HepG2 (cell line): ENCODE results near the gene MRPL20. TPM values are rescaled to one million over a fixed set of nuclear protein-coding genes. Genes with fewer than 3 reads are reported as not detected.
A peak's percentile ranks its signal among the peaks of the same experiment; 100 is the strongest.

Experiments
- ARID4A ChIP-seq: sonication (generic); formaldehyde crosslinking; IDR thresholded peaks from 2 replicates; pipeline ENCODE4 v1.5.0; 2020; ENCODE audit warnings: mild to moderate bottlenecking, missing genetic modification reagents, borderline replicate concordance
- ARNT2 ChIP-seq: sonication (generic); formaldehyde crosslinking; IDR thresholded peaks from 2 replicates; pipeline ENCODE4 v1.8.0; 2022; ENCODE audit warnings: mild to moderate bottlenecking, low read depth, missing genetic modification reagents, moderate library complexity
- CBX1 ChIP-seq: IDR thresholded peaks from one replicate; pipeline ENCODE4 v1.6.1; 2016; ENCODE audit warnings: antibody characterized with exemption, low read depth
- CSRNP1 ChIP-seq: sonication (generic); formaldehyde crosslinking; IDR thresholded peaks from 2 replicates; pipeline ENCODE4 v1.8.1; 2023; ENCODE audit warnings: mild to moderate bottlenecking, missing genetic modification reagents
- ERF ChIP-seq: IDR thresholded peaks from 2 replicates; pipeline ENCODE4 v1.6.1; 2018; ENCODE audit warnings: missing biosample characterization, missing genetic modification reagents
- ETV5 ChIP-seq: IDR thresholded peaks from 2 replicates; pipeline ENCODE4 v1.6.1; 2018; ENCODE audit warnings: missing biosample characterization, missing genetic modification reagents, inconsistent platforms, borderline replicate concordance
- FOXA1 ChIP-seq, 2 experiments: fragments of 450-650 bp in 1 of 2; sonication (generic) in 1 of 2; formaldehyde crosslinking in 1 of 2; IDR thresholded peaks; 2 replicates each; pipeline versions ENCODE4 v1.4.0 to v1.6.1; 2016 to 2020; ENCODE audit warnings: missing genetic modification reagents in 1 of 2
- GATAD1 ChIP-seq: IDR thresholded peaks from 2 replicates; pipeline ENCODE4 v1.6.1; 2016; ENCODE audit warnings: missing genetic modification reagents, missing compliant biosample characterization
- KLF6 ChIP-seq: IDR thresholded peaks from 2 replicates; pipeline ENCODE4 v1.8.0; 2016; ENCODE audit warnings: missing biosample characterization, missing genetic modification reagents
- MIXL1 ChIP-seq: IDR thresholded peaks from 2 replicates; pipeline ENCODE4 v1.6.1; 2016
- MXD4 ChIP-seq: IDR thresholded peaks from 2 replicates; pipeline ENCODE4 v1.6.1; 2016; ENCODE audit warnings: mild to moderate bottlenecking, missing biosample characterization, missing genetic modification reagents
- NFKBIZ ChIP-seq: IDR thresholded peaks from 2 replicates; pipeline ENCODE4 v1.6.1; 2018; ENCODE audit warnings: missing genetic modification reagents, missing compliant biosample characterization
- NR2F1 ChIP-seq, 2 experiments: fragments of 450-650 bp in 1 of 2; formaldehyde crosslinking in 1 of 2; IDR thresholded peaks; 2 replicates each; pipeline versions ENCODE4 v1.5.0 to v1.6.1; 2016 to 2020; ENCODE audit warnings: mild to moderate bottlenecking in 1 of 2, missing compliant biosample characterization in 1 of 2, missing genetic modification reagents in 1 of 2, moderate library complexity in 1 of 2
- PHF5A ChIP-seq: IDR thresholded peaks from one replicate; pipeline ENCODE4 v1.6.1; 2018; ENCODE audit warnings: low read depth, missing genetic modification reagents; ENCODE audit not compliant: unreplicated experiment
- SOX6 ChIP-seq, 2 experiments: fragments of 450-650 bp in 1 of 2; sonication (generic) in 1 of 2; formaldehyde crosslinking in 1 of 2; IDR thresholded peaks; 2 replicates each; pipeline versions ENCODE4 v1.4.0 to v1.6.1; 2017 to 2020; ENCODE audit warnings: antibody characterized with exemption in 1 of 2, mild to moderate bottlenecking in 1 of 2, missing genetic modification reagents in 1 of 2
- TCF7 ChIP-seq: sonication (generic); IDR thresholded peaks from 2 replicates; pipeline ENCODE4 v1.6.1; 2016; ENCODE audit warnings: antibody characterized with exemption, low read depth
- TFAP4 ChIP-seq: sonication (generic); IDR thresholded peaks from 2 replicates; pipeline ENCODE4 v1.6.1; 2016; ENCODE audit warnings: low read depth, borderline replicate concordance
- ZBTB8A ChIP-seq: sonication (generic); formaldehyde crosslinking; IDR thresholded peaks from 2 replicates; pipeline ENCODE4 v1.4.0; 2020; ENCODE audit warnings: mild to moderate bottlenecking, low read depth, missing genetic modification reagents, borderline replicate concordance
- ZNF224 ChIP-seq: sonication (generic); formaldehyde crosslinking; IDR thresholded peaks from 2 replicates; pipeline ENCODE4 v1.5.0; 2020; ENCODE audit warnings: mild to moderate bottlenecking, missing genetic modification reagents
- ZNF552 ChIP-seq: sonication (generic); formaldehyde crosslinking; IDR thresholded peaks from 2 replicates; pipeline ENCODE4 v1.9.0; 2022; ENCODE audit warnings: missing genetic modification reagents, mild to moderate bottlenecking, borderline replicate concordance
- ZNF703 ChIP-seq: sonication (generic); formaldehyde crosslinking; IDR thresholded peaks from 2 replicates; pipeline ENCODE4 v1.5.1; 2020; ENCODE audit warnings: missing genetic modification reagents, mild to moderate bottlenecking, moderate library complexity, borderline replicate concordance
- ZSCAN21 ChIP-seq: sonication (generic); formaldehyde crosslinking; IDR thresholded peaks from 2 replicates; pipeline ENCODE4 v1.8.0; 2022; ENCODE audit warnings: mild to moderate bottlenecking, missing genetic modification reagents, moderate library complexity, borderline replicate concordance
- polyA plus RNA-seq, 8 experiments: library from polyadenylated mRNA; depleted of rRNA in 3 of 8; stranded (reverse) in 7 of 8; unstranded in 1 of 8; fragments of >200 nt; fragmentation: Illumina TruSeq in 4 of 8; extraction: Trizol in 4 of 8; gene quantifications; 2 replicates each; pipeline versions ENCODE4 v1.2.1 to v1.2.3, GENCODE V29; 2011 to 2016; ENCODE audit warnings: low read depth in 4 of 8, missing spikeins in 1 of 8, mixed read lengths in 1 of 8; ENCODE audit not compliant: insufficient read depth in 1 of 8
- total RNA-seq, 5 experiments: library from RNA; depleted of rRNA; stranded (reverse); fragments of >200 nt; fragmentation: Illumina TruSeq; extraction: Trizol; gene quantifications; 2 replicates each; pipeline ENCODE4 v1.2.3, GENCODE V29; 2016; ENCODE audit warnings: low read depth in 1 of 5

Gene MRPL20
- total and polyA plus RNA-seq, 2 of the 13 experiments (the other 11 are each of a cell fraction or from before 2014, with no cell fraction given) = 59.2 to 127 TPM

- peak; percentile 19; the same call in 1 of the 2 replicates for TF ChIP-seq ZSCAN21 (CRISPR knock-in tag)
- TF ChIP-seq CBX1 = no peak
- peak; percentile 53; the same call in 1 of the 2 replicates for TF ChIP-seq ZNF552
- no peak for TF ChIP-seq MIXL1 (CRISPR knock-in tag)
- TF ChIP-seq ZNF224 (CRISPR knock-in tag) = no peak
- peak; percentile 37 for TF ChIP-seq PHF5A (CRISPR knock-in tag)
- 0 out of 2 replicates have a peak, but pooled peaks have one; percentile 63 for TF ChIP-seq ZNF703 (CRISPR knock-in tag)
- peak; percentile 90 for TF ChIP-seq CSRNP1 (CRISPR knock-in tag)
- TF ChIP-seq ERF (CRISPR knock-in tag) = 0 out of 2 replicates have a peak, but pooled peaks have one; percentile 16
- peak; percentile 42; the same call in 1 of the 2 replicates for TF ChIP-seq TFAP4
- TF ChIP-seq TCF7 = peak; percentile 74
- 0 out of 2 replicates have a peak, but pooled peaks have one; percentile 27 for TF ChIP-seq NFKBIZ
- TF ChIP-seq ETV5 (CRISPR knock-in tag) = peak; percentile 11; the same call in 1 of the 2 replicates
- peak; percentile 73 for TF ChIP-seq KLF6
- peak; percentile 40; the same call in 1 of the 2 replicates for TF ChIP-seq ARID4A (CRISPR knock-in tag)
- TF ChIP-seq MXD4 (CRISPR knock-in tag) = 0 out of 2 replicates have a peak, but pooled peaks have one; percentile 38
- TF ChIP-seq ZBTB8A = peak; percentile 57; the same call in 1 of the 2 replicates
- TF ChIP-seq GATAD1 = peak; percentile 36; the same call in 1 of the 2 replicates
- no peak for TF ChIP-seq ARNT2
- TF ChIP-seq NR2F1 (CRISPR knock-in tag; IDR thresholded peaks at IDR 0.05) = peak; percentile 75 to 95
- TF ChIP-seq FOXA1 (IDR thresholded peaks at IDR 0.05) = no peak
- TF ChIP-seq FOXA1 (CRISPR knock-in tag; IDR thresholded peaks at IDR 0.05) = no peak
- TF ChIP-seq SOX6 (IDR thresholded peaks at IDR 0.05) = no peak
- TF ChIP-seq SOX6 (CRISPR knock-in tag; IDR thresholded peaks at IDR 0.05) = peak; percentile 97
Observed at GRCh38 chr1:1359664-1360468, 47.2 kb downstream of the MRPL20 start (continued).
